KBM-7 (cell line): Measurements from ENCODE around the gene SMARCA4.

Experiments used
- DNase-seq: peaks from one replicate; pipeline ENCODE4 v3.0.0-alpha.2; 2015
- in situ Hi-C: fragments of 300-500 bp; cut with MboI; formaldehyde crosslinking; loops from 2 replicates; pipeline ENCODE4 v1.14.3; 2020; ENCODE audit warnings: low sequenced_read_pairs, low pct_unique_long_range_greater_than_20kb, mixed read lengths

Gene SMARCA4

DNA sequence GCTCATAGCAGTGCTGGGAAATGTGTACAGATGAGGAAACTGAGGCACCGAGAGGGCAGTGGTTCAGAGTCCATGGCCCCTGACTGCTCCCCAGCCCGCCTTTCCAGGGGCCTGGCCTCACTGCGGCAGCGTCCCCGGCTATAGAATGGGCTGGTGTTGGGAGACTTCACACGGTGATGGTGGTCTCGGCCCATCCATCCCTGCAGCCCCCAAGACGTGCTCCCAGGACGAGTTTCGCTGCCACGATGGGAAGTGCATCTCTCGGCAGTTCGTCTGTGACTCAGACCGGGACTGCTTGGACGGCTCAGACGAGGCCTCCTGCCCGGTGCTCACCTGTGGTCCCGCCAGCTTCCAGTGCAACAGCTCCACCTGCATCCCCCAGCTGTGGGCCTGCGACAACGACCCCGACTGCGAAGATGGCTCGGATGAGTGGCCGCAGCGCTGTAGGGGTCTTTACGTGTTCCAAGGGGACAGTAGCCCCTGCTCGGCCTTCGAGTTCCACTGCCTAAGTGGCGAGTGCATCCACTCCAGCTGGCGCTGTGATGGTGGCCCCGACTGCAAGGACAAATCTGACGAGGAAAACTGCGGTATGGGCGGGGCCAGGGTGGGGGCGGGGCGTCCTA, 144.3 kb downstream of the SMARCA4 start:
- no peak for DNase-seq
- in situ Hi-C loops: no loop called here

DNA sequence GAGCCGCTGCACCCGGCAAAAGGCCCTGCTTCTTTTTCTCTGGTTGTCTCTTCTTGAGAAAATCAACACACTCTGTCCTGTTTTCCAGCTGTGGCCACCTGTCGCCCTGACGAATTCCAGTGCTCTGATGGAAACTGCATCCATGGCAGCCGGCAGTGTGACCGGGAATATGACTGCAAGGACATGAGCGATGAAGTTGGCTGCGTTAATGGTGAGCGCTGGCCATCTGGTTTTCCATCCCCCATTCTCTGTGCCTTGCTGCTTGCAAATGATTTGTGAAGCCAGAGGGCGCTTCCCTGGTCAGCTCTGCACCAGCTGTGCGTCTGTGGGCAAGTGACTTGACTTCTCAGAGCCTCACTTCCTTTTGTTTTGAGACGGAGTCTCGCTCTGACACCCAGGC, 145.6 kb downstream of the SMARCA4 start:
- no peak for DNase-seq
- in situ Hi-C loops: no loop called here

DNA sequence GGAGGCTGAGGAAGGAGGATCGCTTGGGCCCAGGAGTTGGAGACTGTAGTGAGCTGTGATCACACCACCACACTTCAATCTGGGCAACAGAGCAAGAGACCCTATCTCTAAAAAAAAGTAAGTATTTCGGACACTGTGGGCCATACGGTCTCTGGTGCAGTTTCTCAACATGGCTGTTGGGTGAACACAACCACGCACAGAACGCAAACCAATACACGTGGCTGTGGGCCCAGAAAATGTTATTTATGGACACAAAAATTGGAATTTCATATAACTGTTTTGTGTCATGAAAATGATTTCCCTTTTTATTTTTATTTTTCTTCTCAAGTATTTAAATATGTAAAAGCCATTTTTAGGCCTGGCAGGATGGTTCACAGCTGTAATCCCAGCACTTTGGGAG, 147.9 kb downstream of the SMARCA4 start:
- in situ Hi-C loops: no loop called here

DNA sequence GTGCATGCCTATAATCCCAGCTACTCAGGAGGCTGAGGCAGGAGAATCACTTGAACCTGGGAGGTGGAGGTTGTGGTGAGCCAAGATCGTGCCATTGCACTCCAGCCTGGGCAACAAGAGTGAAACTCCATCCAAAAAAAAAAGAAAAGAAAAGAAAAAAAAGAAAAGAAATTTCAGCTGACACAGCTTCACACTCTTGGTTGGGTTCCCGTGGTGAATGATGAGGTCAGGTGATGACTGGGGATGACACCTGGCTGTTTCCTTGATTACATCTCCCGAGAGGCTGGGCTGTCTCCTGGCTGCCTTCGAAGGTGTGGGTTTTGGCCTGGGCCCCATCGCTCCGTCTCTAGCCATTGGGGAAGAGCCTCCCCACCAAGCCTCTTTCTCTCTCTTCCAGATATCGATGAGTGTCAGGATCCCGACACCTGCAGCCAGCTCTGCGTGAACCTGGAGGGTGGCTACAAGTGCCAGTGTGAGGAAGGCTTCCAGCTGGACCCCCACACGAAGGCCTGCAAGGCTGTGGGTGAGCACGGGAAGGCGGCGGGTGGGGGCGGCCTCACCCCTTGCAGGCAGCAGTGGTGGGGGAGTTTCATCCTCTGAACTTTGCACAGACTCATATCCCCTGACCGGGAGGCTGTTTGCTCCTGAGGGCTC, 150.4 kb downstream of the SMARCA4 start:
- no peak for DNase-seq
- in situ Hi-C loops: no loop called here

More for the DNA sequence above, 147.9 kb downstream of the SMARCA4 start:
- DNase-seq: no peak

DNA sequence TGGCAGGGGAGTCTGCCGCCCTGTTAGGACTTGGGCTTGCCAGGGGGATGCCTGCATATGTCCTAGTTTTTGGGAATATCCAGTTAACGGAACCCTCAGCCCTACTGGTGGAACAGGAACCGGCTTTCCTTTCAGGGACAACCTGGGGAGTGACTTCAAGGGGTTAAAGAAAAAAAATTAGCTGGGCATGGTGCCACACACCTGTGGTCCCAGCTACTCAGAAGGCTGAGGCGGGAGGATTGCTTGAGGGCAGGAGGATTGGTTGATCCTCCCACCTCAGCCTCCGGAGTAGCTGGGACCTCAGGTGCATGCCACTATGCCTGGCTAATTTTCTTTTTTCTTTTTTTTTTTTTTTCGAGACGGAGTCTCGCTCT, 150.9 kb downstream of the SMARCA4 start:
- in situ Hi-C loops: no loop called here
- no peak for DNase-seq
